GM10248 (cell line): ENCODE measurements around the gene UNK.

Experiments used
- CTCF ChIA-PET: fragments of 300-600 bp; sonication (Branson Sonifier 250); formaldehyde crosslinking; extraction: SDS; loops from one replicate; lab custom pipeline; 2021; ENCODE audit warnings: antibody characterized with exemption; lab: Yijun Ruan, JAX
- POLR2A ChIA-PET: fragments of 350-650 bp; sonication (Branson Sonifier 250); formaldehyde crosslinking; extraction: SDS; loops from one replicate; lab custom pipeline; 2020; ENCODE audit warnings: antibody characterized with exemption; lab: Yijun Ruan, JAX
- DNase-seq: peaks from one replicate; pipeline ENCODE4 v3.0.0; 2012; ENCODE audit errors: extremely low spot score
- TF ChIP-seq, protein P1 (sequence below): IDR thresholded peaks from 2 replicates; pipeline ENCODE4 v1.5.1; 2012; ENCODE audit warnings: mild to moderate bottlenecking, low read depth; ENCODE audit errors: extremely low read depth, missing control alignments, control extremely low read depth

Gene UNK

DNA sequence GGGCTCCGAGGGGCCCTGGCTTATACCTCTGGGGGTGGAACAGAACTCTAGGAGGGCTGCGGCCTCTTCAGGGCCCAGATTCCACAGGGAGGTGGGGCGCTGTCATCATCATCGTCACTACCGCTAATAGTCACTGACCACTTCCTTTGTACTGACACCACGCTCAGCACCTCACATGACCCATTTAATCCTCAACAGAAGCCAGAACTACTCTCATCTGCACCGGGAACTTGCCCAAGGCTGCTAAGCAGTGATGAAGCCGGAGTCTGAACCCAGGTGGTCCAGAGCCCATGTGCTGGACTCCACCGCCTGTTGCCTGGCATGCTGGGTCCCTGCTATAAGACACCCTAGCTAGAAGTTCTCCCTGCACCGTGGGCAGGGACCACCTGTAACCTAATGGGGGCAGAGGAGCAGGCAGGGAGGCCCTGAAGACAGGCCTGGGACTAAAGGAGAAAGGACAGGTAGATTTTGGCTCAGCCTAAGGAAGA lies 47.6 kb downstream of the UNK start:
- CTCF ChIA-PET = interaction anchor here (1.4 to 11.5 kb wide), 3 partner anchors 8 to 17 kb away, joined by 3 to 135 read pairs (median 3); partner anchors contain the start of gene UNC13D
- POLR2A ChIA-PET = interaction anchor here (1.2 to 1.7 kb wide), 2 partner anchors 52 to 57 kb away, joined by 3 to 4 read pairs; no protein-coding TSS in a partner anchor
- no peak for DNase-seq
- TF ChIP-seq, protein P1, sequence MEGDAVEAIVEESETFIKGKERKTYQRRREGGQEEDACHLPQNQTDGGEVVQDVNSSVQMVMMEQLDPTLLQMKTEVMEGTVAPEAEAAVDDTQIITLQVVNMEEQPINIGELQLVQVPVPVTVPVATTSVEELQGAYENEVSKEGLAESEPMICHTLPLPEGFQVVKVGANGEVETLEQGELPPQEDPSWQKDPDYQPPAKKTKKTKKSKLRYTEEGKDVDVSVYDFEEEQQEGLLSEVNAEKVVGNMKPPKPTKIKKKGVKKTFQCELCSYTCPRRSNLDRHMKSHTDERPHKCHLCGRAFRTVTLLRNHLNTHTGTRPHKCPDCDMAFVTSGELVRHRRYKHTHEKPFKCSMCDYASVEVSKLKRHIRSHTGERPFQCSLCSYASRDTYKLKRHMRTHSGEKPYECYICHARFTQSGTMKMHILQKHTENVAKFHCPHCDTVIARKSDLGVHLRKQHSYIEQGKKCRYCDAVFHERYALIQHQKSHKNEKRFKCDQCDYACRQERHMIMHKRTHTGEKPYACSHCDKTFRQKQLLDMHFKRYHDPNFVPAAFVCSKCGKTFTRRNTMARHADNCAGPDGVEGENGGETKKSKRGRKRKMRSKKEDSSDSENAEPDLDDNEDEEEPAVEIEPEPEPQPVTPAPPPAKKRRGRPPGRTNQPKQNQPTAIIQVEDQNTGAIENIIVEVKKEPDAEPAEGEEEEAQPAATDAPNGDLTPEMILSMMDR = no peak

DNA sequence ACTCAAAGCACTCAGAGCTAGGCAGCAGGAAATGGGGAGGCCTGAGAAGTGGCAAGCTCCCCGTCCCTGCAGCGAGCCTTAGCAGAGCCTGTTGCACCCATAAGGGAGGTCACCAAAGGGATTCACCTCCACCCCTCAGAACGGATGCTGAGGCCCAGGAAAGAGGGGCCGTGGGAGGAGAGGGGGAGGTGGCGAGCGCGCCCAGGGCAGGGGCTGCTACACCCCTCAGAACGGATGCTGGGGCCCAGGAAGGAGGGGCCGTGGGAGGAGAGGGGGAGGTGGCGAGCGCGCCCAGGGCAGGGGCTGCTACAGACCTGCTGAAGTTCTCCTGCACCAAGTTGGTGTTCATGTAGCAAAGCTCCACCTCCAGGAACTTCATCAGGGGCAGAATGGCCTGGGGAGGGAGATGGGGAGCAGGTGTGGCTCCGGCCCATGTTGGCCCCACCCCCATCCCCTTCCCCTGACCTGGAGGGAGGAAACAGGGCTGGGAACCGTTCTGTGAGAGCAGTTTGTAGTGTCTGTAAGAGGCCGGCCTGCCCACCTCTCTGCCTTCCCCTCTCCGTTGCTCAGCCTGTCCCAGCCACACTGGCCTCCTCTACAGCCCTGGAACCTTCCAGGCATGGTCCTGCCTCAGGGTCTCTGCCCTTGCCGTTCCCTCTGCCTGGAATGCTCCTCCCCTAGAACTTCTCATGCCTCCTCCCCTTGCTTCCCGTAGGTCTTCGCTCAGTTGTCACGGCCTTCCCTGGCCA lies 48.2 kb downstream of the UNK start:
- ChIA-PET POLR2A (interaction anchor here (1.2 to 1.7 kb wide), 2 partner anchors 53 to 57 kb away, joined by 3 to 4 read pairs; no protein-coding TSS in a partner anchor), CTCF (interaction anchor here (1.4 to 11.5 kb wide), 4 partner anchors 8 to 79 kb away, joined by 3 to 135 read pairs (median 6); partner anchors contain the start of gene UNC13D)
- TF ChIP-seq, protein P1 = no peak
- DNase-seq = no peak

DNA sequence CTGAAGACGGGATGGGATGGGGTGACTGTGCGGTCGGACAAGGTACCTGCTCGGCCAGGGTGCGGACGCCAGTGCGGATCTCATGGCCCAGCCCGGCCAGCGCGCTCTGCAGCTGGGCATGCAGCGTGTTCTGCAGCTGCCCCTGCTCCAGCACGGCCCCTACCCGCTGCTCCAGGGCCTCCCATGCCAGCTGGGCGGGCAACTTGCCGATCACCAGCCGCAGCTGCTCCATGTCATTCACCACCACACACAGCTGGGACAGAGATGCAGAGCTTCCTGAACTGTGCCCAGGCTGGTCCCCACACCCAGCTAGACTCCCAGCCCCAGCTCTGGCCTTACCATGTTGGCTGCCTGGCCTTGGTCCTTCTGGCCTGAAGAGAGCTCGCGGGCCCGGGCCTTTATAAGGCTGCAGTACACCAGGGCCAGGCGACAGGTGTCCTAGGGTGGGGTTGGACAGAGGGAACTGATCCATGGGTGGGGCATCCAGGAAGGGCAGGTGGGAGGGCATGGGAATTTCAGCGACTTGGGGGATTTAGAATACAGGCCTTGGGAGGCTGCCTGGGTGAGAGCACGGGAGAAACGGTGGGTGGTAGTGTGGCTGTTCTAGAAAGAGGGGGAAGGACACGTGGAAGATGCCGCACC lies 49.8 kb downstream of the UNK start:
- TF ChIP-seq, protein P1 = no peak
- DNase-seq = no peak
- CTCF ChIA-PET = interaction anchor here (1.1 to 2.4 kb wide), 8 partner anchors 9 to 81 kb away, joined by 3 to 8 read pairs (median 3); partner anchors contain the start of genes GALK1 and WBP2

DNA sequence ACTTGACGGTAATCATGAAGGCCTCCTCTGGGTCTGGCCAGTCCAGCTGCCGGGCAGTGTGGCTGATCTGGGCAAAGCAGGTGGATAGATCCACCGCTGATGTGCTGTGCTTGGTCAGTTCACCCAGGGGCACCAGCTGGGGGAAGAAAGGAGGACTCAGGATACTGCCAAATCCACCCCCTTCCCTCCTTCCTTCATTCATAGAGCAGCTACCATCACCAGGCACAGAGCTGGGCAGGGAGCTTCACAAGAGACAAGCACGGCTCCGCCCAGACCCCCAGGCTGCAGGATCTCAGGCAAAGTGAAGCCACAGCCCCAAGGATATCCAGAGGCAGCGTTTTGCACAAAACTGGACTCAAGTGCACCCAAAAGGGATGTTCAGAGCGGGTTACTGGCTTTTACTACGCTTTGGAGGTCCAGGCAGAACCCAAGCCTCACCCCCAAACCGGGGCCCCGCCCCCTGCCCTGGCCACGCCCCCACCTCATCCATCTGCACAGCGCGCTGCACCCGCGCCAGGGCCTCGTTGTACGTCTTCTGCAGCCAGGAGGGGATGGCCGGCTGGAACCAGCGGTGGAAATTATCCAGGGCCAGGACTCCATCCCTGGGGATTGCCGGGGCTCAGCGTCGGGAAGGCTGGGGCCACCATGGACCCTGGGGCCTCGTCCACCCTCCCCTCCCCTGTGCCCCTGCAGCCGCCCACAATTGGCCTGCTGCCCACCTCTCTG lies 50.5 kb downstream of the UNK start:
- CTCF ChIA-PET = interaction anchor here (1.0 to 2.4 kb wide), 10 partner anchors 8 to 82 kb away, joined by 3 to 8 read pairs (median 3); partner anchors contain the start of genes GALK1 and WBP2
- POLR2A ChIA-PET = interaction anchor here (0.5 to 2.2 kb wide), 4 partner anchors 9 to 62 kb away, joined by 3 to 6 read pairs (median 4); partner anchors contain the start of gene UNC13D

More for the DNA sequence above, 49.8 kb downstream of the UNK start:
- POLR2A ChIA-PET = interaction anchor here (0.5 to 2.2 kb wide), 4 partner anchors 10 to 62 kb away, joined by 3 to 6 read pairs (median 4); partner anchors contain the start of gene UNC13D

DNA sequence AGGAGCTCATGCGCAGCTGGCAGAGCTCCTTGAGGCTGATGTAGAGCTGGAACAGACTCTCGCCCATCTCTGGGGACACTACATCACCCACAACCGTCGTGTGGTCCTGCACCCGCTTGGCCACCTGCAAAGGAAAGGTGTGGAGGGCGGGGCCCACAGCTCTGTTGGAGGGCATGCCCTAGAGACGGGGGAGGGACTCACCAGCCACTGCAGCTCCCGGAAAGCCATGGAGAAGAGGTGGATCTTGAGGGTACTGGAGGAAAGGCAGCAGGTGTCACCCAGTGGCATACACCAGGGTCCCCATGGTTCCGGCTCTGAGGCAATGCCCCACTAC lies 51.0 kb downstream of the UNK start:
- TF ChIP-seq, protein P1 = no peak
- ChIA-PET CTCF (interaction anchor here (1.0 to 2.4 kb wide), 4 partner anchors 8 to 13 kb away, joined by 3 to 7 read pairs (median 4); no protein-coding TSS in a partner anchor), POLR2A (interaction anchor here (2.2 kb wide), 1 partner anchor 56 kb away, joined by 5 read pairs; a partner anchor contains a TSS)
- no peak for DNase-seq

More for the DNA sequence above, 50.5 kb downstream of the UNK start:
- TF ChIP-seq, protein P1 = no peak
- DNase-seq = no peak
